ENCODE measurements around the gene P2RY14. TPM values are rescaled to one million over a fixed set of nuclear protein-coding genes. Genes with fewer than 3 reads are reported as not detected.

P2RY14 gene
- total RNA-seq, 1 experiment from 2014 or later, result 0.04 TPM

GRCh38 chr3:151307583-151308488 is 29.5 kb upstream of the P2RY14 start:
- Histone ChIP-seq H3K9me3 (replicated peaks) (no peaks in the 10 kb centered on the region), H3K36me3 (no peaks in the 10 kb centered on the region), H3K27me3 (no peaks in the 10 kb centered on the region), H3K27ac (no peak overlapping the region), H3K4me1 (peaks cover 11% of the 10 kb centered on the region), H3K4me3 (no peak overlapping the region)
- DNase-seq, result no peak

GRCh38 chr3:151307131-151307530 is 28.8 kb upstream of the P2RY14 start:
- Histone ChIP-seq H3K9me3 (replicated peaks) (no peaks in the 10 kb centered on the region), H3K27ac (no peak overlapping the region), H3K4me1 (peaks cover 11% of the 10 kb centered on the region), H3K36me3 (no peaks in the 10 kb centered on the region), H3K27me3 (no peaks in the 10 kb centered on the region), H3K4me3 (no peak overlapping the region)
- no peak for DNase-seq

GRCh38 chr3:151306168-151306810 is 27.9 kb upstream of the P2RY14 start:
- no peak overlapping the region for H3K4me3 ChIP-seq
- peaks cover 11% of the 10 kb centered on the region for H3K4me1 ChIP-seq
- H3K27ac ChIP-seq, result no peak overlapping the region
- no peaks in the 10 kb centered on the region for H3K27me3 ChIP-seq
- no peak for DNase-seq
- no peaks in the 10 kb centered on the region for H3K9me3 ChIP-seq (replicated peaks)
- H3K36me3 ChIP-seq, result no peaks in the 10 kb centered on the region

GRCh38 chr3:151305775-151306151 is 27.4 kb upstream of the P2RY14 start:
- Histone ChIP-seq H3K27ac (no peak overlapping the region), H3K36me3 (no peaks in the 10 kb centered on the region), H3K4me3 (no peak overlapping the region), H3K9me3 (replicated peaks) (no peaks in the 10 kb centered on the region), H3K27me3 (no peaks in the 10 kb centered on the region), H3K4me1 (peaks cover 11% of the 10 kb centered on the region)
- DNase-seq, result no peak

GRCh38 chr3:151305060-151305774 is 26.9 kb upstream of the P2RY14 start:
- Histone ChIP-seq H3K27ac (no peak overlapping the region), H3K36me3 (no peaks in the 10 kb centered on the region), H3K9me3 (replicated peaks) (no peaks in the 10 kb centered on the region), H3K4me3 (no peak overlapping the region), H3K4me1 (peaks cover 11% of the 10 kb centered on the region), H3K27me3 (no peaks in the 10 kb centered on the region)
- DNase-seq, result peak; percentile 67 to 69

- DNase-seq, result no peak
- no peak overlapping the region for H3K4me3 ChIP-seq
- H3K36me3 ChIP-seq, result no peaks in the 10 kb centered on the region
- no peaks in the 10 kb centered on the region for H3K9me3 ChIP-seq (replicated peaks)
- H3K4me1 ChIP-seq, result peaks cover 11% of the 10 kb centered on the region
- H3K27me3 ChIP-seq, result no peaks in the 10 kb centered on the region; the same call in 1 of the 2 replicates
- no peak overlapping the region for H3K27ac ChIP-seq
These were observed 25.4 kb upstream of the P2RY14 start for GRCh38 chr3:151303751-151304150.

- no peak overlapping the region for H3K27ac ChIP-seq
- H3K4me3 ChIP-seq, result no peak overlapping the region
- no peak for DNase-seq
- H3K36me3 ChIP-seq, result no peaks in the 10 kb centered on the region
- H3K4me1 ChIP-seq, result peaks cover 11% of the 10 kb centered on the region
- H3K9me3 ChIP-seq (replicated peaks), result no peaks in the 10 kb centered on the region
- no peaks in the 10 kb centered on the region; the same call in 1 of the 2 replicates for H3K27me3 ChIP-seq
These were observed 23.4 kb upstream of the P2RY14 start for GRCh38 chr3:151301787-151302186.

GRCh38 chr3:151300539-151300938 is 22.2 kb upstream of the P2RY14 start:
- peaks cover 9% of the 10 kb centered on the region for H3K4me1 ChIP-seq
- no peak overlapping the region for H3K27ac ChIP-seq
- H3K36me3 ChIP-seq, result no peaks in the 10 kb centered on the region
- H3K9me3 ChIP-seq (replicated peaks), result no peaks in the 10 kb centered on the region
- no peaks in the 10 kb centered on the region; the same call in 1 of the 2 replicates for H3K27me3 ChIP-seq
- H3K4me3 ChIP-seq, result no peak overlapping the region
- no peak for DNase-seq

GRCh38 chr3:151299006-151299405 is 20.7 kb upstream of the P2RY14 start:
- H3K36me3 ChIP-seq, result no peaks in the 10 kb centered on the region
- H3K4me1 ChIP-seq, result no peaks in the 10 kb centered on the region
- no peaks in the 10 kb centered on the region for H3K9me3 ChIP-seq (replicated peaks)
- H3K4me3 ChIP-seq, result no peak overlapping the region
- H3K27me3 ChIP-seq, result no peaks in the 10 kb centered on the region; the same call in 1 of the 2 replicates
- no peak for DNase-seq
- H3K27ac ChIP-seq, result no peak overlapping the region

GRCh38 chr3:151297429-151297828 is 19.1 kb upstream of the P2RY14 start:
- no peak for DNase-seq
- Histone ChIP-seq H3K9me3 (replicated peaks) (no peaks in the 10 kb centered on the region), H3K36me3 (no peaks in the 10 kb centered on the region), H3K4me1 (no peaks in the 10 kb centered on the region), H3K27me3 (no peaks in the 10 kb centered on the region; the same call in 1 of the 2 replicates), H3K27ac (no peak overlapping the region), H3K4me3 (no peak overlapping the region)

GRCh38 chr3:151296226-151296625 is 17.9 kb upstream of the P2RY14 start:
- Histone ChIP-seq H3K4me3 (no peak overlapping the region), H3K27ac (no peak overlapping the region), H3K27me3 (no peaks in the 10 kb centered on the region; the same call in 1 of the 2 replicates), H3K36me3 (no peaks in the 10 kb centered on the region), H3K9me3 (replicated peaks) (no peaks in the 10 kb centered on the region), H3K4me1 (no peaks in the 10 kb centered on the region)
- DNase-seq, result no peak

GRCh38 chr3:151293127-151293526 is 14.8 kb upstream of the P2RY14 start:
- no peak overlapping the region for H3K4me3 ChIP-seq
- no peaks in the 10 kb centered on the region for H3K36me3 ChIP-seq
- DNase-seq, result no peak
- H3K9me3 ChIP-seq (replicated peaks), result no peaks in the 10 kb centered on the region
- H3K27ac ChIP-seq, result no peak overlapping the region
- H3K4me1 ChIP-seq, result no peaks in the 10 kb centered on the region
- H3K27me3 ChIP-seq, result no peaks in the 10 kb centered on the region

GRCh38 chr3:151290673-151291072 is 12.3 kb upstream of the P2RY14 start:
- H3K27me3 ChIP-seq, result no peaks in the 10 kb centered on the region

GRCh38 chr3:151289445-151289844 is 11.1 kb upstream of the P2RY14 start:
- Histone ChIP-seq H3K4me1 (no peaks in the 10 kb centered on the region), H3K27ac (no peak overlapping the region), H3K36me3 (no peaks in the 10 kb centered on the region), H3K4me3 (no peak overlapping the region), H3K9me3 (replicated peaks) (no peaks in the 10 kb centered on the region), H3K27me3 (no peaks in the 10 kb centered on the region)
- no peak for DNase-seq

More at GRCh38 chr3:151290673-151291072, 12.3 kb upstream of the P2RY14 start:
- Histone ChIP-seq H3K36me3 (no peaks in the 10 kb centered on the region), H3K4me3 (no peak overlapping the region), H3K9me3 (replicated peaks) (no peaks in the 10 kb centered on the region), H3K27ac (no peak overlapping the region), H3K4me1 (no peaks in the 10 kb centered on the region)
- peak in 1 of 2 experiments; percentile 22 for DNase-seq

GRCh38 chr3:151285940-151286339 is 7.6 kb upstream of the P2RY14 start:
- Histone ChIP-seq H3K36me3 (no peaks in the 10 kb centered on the region), H3K27me3 (no peaks in the 10 kb centered on the region)

More at GRCh38 chr3:151285940-151286339, 7.6 kb upstream of the P2RY14 start:
- no peaks in the 10 kb centered on the region for H3K9me3 ChIP-seq (replicated peaks)
- no peak overlapping the region for H3K27ac ChIP-seq
- no peak for DNase-seq
- H3K4me1 ChIP-seq, result no peaks in the 10 kb centered on the region
- H3K4me3 ChIP-seq, result no peak overlapping the region
